HEK293 (cell line): ENCODE results near the gene SPIRE1.

Source experiments
- CTCF ChIA-PET: fragments of 350-600 bp; formaldehyde crosslinking; extraction: SDS; loops from one replicate; lab custom pipeline; 2021; ENCODE audit warnings: antibody characterized with exemption; lab: Yijun Ruan, JAX
- POLR2A ChIA-PET: fragments of 300-600 bp; formaldehyde crosslinking; extraction: SDS; loops from one replicate; lab custom pipeline; 2020; ENCODE audit warnings: antibody characterized with exemption, inconsistent platforms; lab: Yijun Ruan, JAX
- H3K27ac ChIP-seq: fragments of 200-500 bp; sonication (Bioruptor generic); 2 replicates; pipeline ENCODE4 v1.5.1; 2014; ENCODE audit warnings: low read depth, low read length, control low read depth, inconsistent platforms; ENCODE audit errors: extremely low read depth
- H3K36me3 ChIP-seq, 2 experiments: fragments of 200-500 bp in 1 of 2; sonication (Bioruptor generic) in 1 of 2; 1 replicate in 1 of 2; 2 replicates in 1 of 2; pipeline ENCODE4 v1.5.1; 2014 to 2017; ENCODE audit warnings: inconsistent platforms in 2 of 2, low read length in 2 of 2; ENCODE audit not compliant: control insufficient read depth in 2 of 2, insufficient read depth in 1 of 2
- H3K4me1 ChIP-seq: fragments of 200-500 bp; sonication (Bioruptor generic); 2 replicates; pipeline ENCODE4 v1.5.1; 2014; ENCODE audit warnings: mild to moderate bottlenecking, low read length, inconsistent platforms; ENCODE audit not compliant: control insufficient read depth, insufficient read depth
- H3K4me3 ChIP-seq: 2 replicates; pipeline ENCODE4 v1.5.1; 2011; ENCODE audit warnings: low read depth, mild to moderate bottlenecking, control low read depth, low read length, moderate library complexity
- H3K9me3 ChIP-seq: fragments of 200-500 bp; sonication (Bioruptor generic); 2 replicates; pipeline ENCODE4 v1.5.1; 2014; ENCODE audit warnings: low read depth, low read length, inconsistent platforms; ENCODE audit not compliant: control insufficient read depth, insufficient read depth
- MZF1 ChIP-seq: fragments of 450-650 bp; formaldehyde crosslinking; IDR thresholded peaks from 2 replicates; pipeline ENCODE4 v1.5.1; 2017; ENCODE audit warnings: missing biosample characterization, missing genetic modification characterization, borderline replicate concordance
- OVOL3 ChIP-seq: fragments of 450-650 bp; formaldehyde crosslinking; IDR thresholded peaks from 2 replicates; pipeline ENCODE4 v1.5.1; 2016; ENCODE audit warnings: missing biosample characterization, missing genetic modification characterization
- RBAK ChIP-seq: fragments of 450-650 bp; formaldehyde crosslinking; IDR thresholded peaks from 2 replicates; pipeline ENCODE4 v1.5.1; 2016; ENCODE audit warnings: missing biosample characterization, missing genetic modification characterization
- REPIN1 ChIP-seq: fragments of 450-650 bp; formaldehyde crosslinking; IDR thresholded peaks from 2 replicates; pipeline ENCODE4 v1.5.1; 2017; ENCODE audit warnings: missing biosample characterization, missing genetic modification characterization, low read depth
- WT1 ChIP-seq: fragments of 450-650 bp; formaldehyde crosslinking; IDR thresholded peaks from 2 replicates; pipeline ENCODE4 v1.5.1; 2016; ENCODE audit warnings: missing biosample characterization, missing genetic modification characterization
- ZFHX2 ChIP-seq: fragments of 450-650 bp; formaldehyde crosslinking; conservative IDR thresholded peaks from 2 replicates; pipeline ENCODE4 v1.5.1; 2016; ENCODE audit warnings: missing biosample characterization, missing genetic modification characterization
- ZFP41 ChIP-seq: fragments of 450-650 bp; formaldehyde crosslinking; IDR thresholded peaks from 2 replicates; pipeline ENCODE4 v1.5.1; 2016; ENCODE audit warnings: missing biosample characterization, missing genetic modification characterization, borderline replicate concordance
- ZIC2 ChIP-seq: fragments of 450-650 bp; formaldehyde crosslinking; IDR thresholded peaks from 2 replicates; pipeline ENCODE4 v1.5.1; 2016; ENCODE audit warnings: missing biosample characterization, missing genetic modification characterization
- ZNF2 ChIP-seq: fragments of 450-650 bp; formaldehyde crosslinking; IDR thresholded peaks from 2 replicates; pipeline ENCODE4 v1.5.1; 2016; ENCODE audit warnings: missing biosample characterization, missing genetic modification characterization
- ZNF221 ChIP-seq: fragments of 450-650 bp; formaldehyde crosslinking; IDR thresholded peaks from 2 replicates; pipeline ENCODE4 v1.5.1; 2017; ENCODE audit warnings: missing biosample characterization, missing genetic modification characterization, borderline replicate concordance
- ZNF292 ChIP-seq: fragments of 450-650 bp; formaldehyde crosslinking; IDR thresholded peaks from 2 replicates; pipeline ENCODE4 v1.5.1; 2016; ENCODE audit warnings: low read depth, missing biosample characterization, missing genetic modification characterization, borderline replicate concordance
- ZNF335 ChIP-seq: fragments of 450-650 bp; formaldehyde crosslinking; conservative IDR thresholded peaks from 2 replicates; pipeline ENCODE4 v1.5.1; 2016; ENCODE audit warnings: missing biosample characterization, missing genetic modification characterization
- ZNF350 ChIP-seq: fragments of 450-650 bp; formaldehyde crosslinking; IDR thresholded peaks from 2 replicates; pipeline ENCODE4 v1.5.0; 2017; ENCODE audit warnings: missing biosample characterization, mild to moderate bottlenecking, missing genetic modification characterization
- ZNF530 ChIP-seq: fragments of 450-650 bp; formaldehyde crosslinking; IDR thresholded peaks from 2 replicates; pipeline ENCODE4 v1.5.1; 2016; ENCODE audit warnings: low read depth, missing biosample characterization, missing genetic modification characterization
- ZNF558 ChIP-seq: fragments of 450-650 bp; formaldehyde crosslinking; IDR thresholded peaks from 2 replicates; pipeline ENCODE4 v1.5.1; 2016; ENCODE audit warnings: missing biosample characterization, missing genetic modification characterization
- ZNF560 ChIP-seq: fragments of 450-650 bp; formaldehyde crosslinking; IDR thresholded peaks from 2 replicates; pipeline ENCODE4 v1.5.1; 2017; ENCODE audit warnings: missing biosample characterization, missing genetic modification characterization, borderline replicate concordance
- TF ChIP-seq, protein P1 (sequence below): fragments of 450-650 bp; formaldehyde crosslinking; IDR thresholded peaks from 2 replicates; pipeline ENCODE4 v1.5.1; 2017; ENCODE audit warnings: missing biosample characterization, missing genetic modification characterization
- TF ChIP-seq, protein P2 (sequence below): fragments of 450-650 bp; formaldehyde crosslinking; IDR thresholded peaks from 2 replicates; pipeline ENCODE4 v1.5.1; 2017; ENCODE audit warnings: missing biosample characterization, missing genetic modification characterization
- TF ChIP-seq, protein P3 (sequence below): fragments of 450-650 bp; formaldehyde crosslinking; IDR thresholded peaks from 2 replicates; pipeline ENCODE4 v1.5.1; 2016; ENCODE audit warnings: missing biosample characterization, missing genetic modification characterization
- TF ChIP-seq, protein P4 (sequence below): fragments of 450-650 bp; formaldehyde crosslinking; IDR thresholded peaks from 2 replicates; pipeline ENCODE4 v1.5.1; 2016; ENCODE audit warnings: missing biosample characterization, missing genetic modification characterization, low read depth

The SPIRE1 gene

DNA sequence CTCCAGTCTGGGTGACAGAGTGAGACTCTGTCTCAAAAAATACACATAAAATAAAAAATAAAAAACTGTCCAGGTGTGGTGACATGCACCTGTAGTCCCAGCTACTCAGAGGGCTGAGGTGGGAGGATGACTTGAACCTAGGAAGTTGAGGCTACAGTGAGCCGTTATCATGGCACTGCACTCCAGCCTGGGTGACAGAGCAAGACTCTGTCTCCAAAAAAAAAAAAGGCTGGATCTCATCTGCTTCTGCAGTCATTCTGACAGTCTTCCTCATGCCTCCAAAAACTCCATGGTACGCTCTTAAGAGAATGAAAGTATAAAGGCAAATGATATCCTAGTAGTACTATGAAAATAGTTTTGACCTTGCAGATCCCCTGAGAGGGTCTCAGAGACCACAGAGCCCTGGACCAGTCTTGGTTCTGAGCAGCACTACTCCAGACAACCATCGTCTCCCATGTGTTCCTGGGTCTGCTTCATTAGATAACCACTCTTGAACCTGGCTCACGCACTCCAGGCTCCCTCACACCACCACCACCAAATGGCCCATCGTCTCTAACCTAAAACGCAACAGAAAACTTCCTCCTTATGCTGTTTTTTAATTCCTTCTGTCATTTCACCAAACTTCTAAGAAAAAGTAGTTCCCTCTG lies 26.0 kb downstream of the SPIRE1 start:
- Histone ChIP-seq H3K4me1 (peaks cover 6% of the 10 kb centered on the region), H3K9me3 (no peaks in the 10 kb centered on the region), H3K36me3 (peaks cover 0 to 3% of the 10 kb centered on the region in 2 experiments; a peak in 1 of 3 replicates), H3K27ac (no peak overlapping the region), H3K4me3 (no peak overlapping the region)
- ChIA-PET CTCF (no interaction called here), POLR2A (no interaction called here)
- TF ChIP-seq ZNF530 (tag by site-specific recombination) (no peak), ZNF350 (no peak), ZFP41 (tag by site-specific recombination) (no peak), ZIC2 (tag by site-specific recombination) (no peak), MZF1 (tag by site-specific recombination) (no peak)
- TF ChIP-seq, protein P1, sequence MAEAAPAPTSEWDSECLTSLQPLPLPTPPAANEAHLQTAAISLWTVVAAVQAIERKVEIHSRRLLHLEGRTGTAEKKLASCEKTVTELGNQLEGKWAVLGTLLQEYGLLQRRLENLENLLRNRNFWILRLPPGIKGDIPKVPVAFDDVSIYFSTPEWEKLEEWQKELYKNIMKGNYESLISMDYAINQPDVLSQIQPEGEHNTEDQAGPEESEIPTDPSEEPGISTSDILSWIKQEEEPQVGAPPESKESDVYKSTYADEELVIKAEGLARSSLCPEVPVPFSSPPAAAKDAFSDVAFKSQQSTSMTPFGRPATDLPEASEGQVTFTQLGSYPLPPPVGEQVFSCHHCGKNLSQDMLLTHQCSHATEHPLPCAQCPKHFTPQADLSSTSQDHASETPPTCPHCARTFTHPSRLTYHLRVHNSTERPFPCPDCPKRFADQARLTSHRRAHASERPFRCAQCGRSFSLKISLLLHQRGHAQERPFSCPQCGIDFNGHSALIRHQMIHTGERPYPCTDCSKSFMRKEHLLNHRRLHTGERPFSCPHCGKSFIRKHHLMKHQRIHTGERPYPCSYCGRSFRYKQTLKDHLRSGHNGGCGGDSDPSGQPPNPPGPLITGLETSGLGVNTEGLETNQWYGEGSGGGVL (tag by site-specific recombination) = no peak

DNA sequence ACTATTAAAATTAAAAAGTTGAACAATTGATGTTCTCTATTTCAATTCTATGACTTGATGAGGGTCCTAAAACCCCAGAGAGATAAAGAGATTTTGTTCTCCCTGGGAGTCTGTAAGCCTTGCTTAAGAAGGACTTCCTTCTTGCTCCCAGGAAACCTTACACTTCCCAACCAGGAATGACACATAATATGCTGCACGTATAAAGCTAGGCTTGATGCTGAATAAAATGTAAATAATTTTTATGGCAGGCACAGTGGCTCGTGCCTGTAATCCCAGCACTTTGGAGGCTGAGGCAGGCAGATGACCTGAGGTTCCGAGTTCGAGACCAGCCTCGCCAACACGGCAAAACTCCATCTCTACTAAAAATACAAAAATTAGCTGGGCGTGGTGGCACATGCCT lies 27.8 kb downstream of the SPIRE1 start:
- TF ChIP-seq REPIN1 (tag by site-specific recombination) (no peak), ZNF221 (tag by site-specific recombination) (no peak), ZFHX2 (no peak), WT1 (tag by site-specific recombination) (no peak), ZNF2 (tag by site-specific recombination) (no peak), ZNF530 (tag by site-specific recombination) (no peak), OVOL3 (no peak), ZNF558 (tag by site-specific recombination) (no peak), ZNF560 (tag by site-specific recombination) (no peak), ZNF335 (tag by site-specific recombination) (no peak), RBAK (tag by site-specific recombination) (no peak), ZNF292 (tag by site-specific recombination) (no peak)
- TF ChIP-seq, protein P2, sequence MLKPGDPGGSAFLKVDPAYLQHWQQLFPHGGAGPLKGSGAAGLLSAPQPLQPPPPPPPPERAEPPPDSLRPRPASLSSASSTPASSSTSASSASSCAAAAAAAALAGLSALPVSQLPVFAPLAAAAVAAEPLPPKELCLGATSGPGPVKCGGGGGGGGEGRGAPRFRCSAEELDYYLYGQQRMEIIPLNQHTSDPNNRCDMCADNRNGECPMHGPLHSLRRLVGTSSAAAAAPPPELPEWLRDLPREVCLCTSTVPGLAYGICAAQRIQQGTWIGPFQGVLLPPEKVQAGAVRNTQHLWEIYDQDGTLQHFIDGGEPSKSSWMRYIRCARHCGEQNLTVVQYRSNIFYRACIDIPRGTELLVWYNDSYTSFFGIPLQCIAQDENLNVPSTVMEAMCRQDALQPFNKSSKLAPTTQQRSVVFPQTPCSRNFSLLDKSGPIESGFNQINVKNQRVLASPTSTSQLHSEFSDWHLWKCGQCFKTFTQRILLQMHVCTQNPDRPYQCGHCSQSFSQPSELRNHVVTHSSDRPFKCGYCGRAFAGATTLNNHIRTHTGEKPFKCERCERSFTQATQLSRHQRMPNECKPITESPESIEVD (tag by site-specific recombination) = no peak; the same call in 1 of the 2 replicates
- TF ChIP-seq, protein P3, sequence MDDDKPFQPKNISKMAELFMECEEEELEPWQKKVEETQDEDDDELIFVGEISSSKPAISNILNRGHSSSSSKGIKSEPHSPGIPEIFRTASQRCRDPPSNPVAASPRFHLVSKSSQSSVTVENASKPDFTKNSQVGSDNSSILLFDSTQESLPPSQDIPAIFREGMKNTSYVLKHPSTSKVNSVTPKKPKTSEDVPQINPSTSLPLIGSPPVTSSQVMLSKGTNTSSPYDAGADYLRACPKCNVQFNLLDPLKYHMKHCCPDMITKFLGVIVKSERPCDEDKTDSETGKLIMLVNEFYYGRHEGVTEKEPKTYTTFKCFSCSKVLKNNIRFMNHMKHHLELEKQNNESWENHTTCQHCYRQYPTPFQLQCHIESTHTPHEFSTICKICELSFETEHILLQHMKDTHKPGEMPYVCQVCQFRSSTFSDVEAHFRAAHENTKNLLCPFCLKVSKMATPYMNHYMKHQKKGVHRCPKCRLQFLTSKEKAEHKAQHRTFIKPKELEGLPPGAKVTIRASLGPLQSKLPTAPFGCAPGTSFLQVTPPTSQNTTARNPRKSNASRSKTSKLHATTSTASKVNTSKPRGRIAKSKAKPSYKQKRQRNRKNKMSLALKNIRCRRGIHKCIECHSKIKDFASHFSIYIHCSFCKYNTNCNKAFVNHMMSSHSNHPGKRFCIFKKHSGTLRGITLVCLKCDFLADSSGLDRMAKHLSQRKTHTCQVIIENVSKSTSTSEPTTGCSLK (tag by site-specific recombination) = no peak
- TF ChIP-seq, protein P4, sequence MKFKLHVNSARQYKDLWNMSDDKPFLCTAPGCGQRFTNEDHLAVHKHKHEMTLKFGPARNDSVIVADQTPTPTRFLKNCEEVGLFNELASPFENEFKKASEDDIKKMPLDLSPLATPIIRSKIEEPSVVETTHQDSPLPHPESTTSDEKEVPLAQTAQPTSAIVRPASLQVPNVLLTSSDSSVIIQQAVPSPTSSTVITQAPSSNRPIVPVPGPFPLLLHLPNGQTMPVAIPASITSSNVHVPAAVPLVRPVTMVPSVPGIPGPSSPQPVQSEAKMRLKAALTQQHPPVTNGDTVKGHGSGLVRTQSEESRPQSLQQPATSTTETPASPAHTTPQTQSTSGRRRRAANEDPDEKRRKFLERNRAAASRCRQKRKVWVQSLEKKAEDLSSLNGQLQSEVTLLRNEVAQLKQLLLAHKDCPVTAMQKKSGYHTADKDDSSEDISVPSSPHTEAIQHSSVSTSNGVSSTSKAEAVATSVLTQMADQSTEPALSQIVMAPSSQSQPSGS (tag by site-specific recombination) = no peak
- peaks cover 0 to 3% of the 10 kb centered on the region in 2 experiments; a peak in 1 of 3 replicates for H3K36me3 ChIP-seq
- H3K9me3 ChIP-seq = no peaks in the 10 kb centered on the region
- H3K27ac ChIP-seq = no peak overlapping the region
- ChIA-PET CTCF (interaction anchor here (0.9 kb wide), 2 partner anchors 10 to 13 kb away, joined by 3 read pairs; no protein-coding TSS in a partner anchor), POLR2A (no interaction called here)
- H3K4me3 ChIP-seq = no peak overlapping the region
- H3K4me1 ChIP-seq = peaks cover 6% of the 10 kb centered on the region
